HG02970 (cell line): ENCODE measurements around the gene TNFAIP8.
A peak's percentile ranks its signal among the peaks of the same experiment; 100 is the strongest.

Experiments
- ATAC-seq: cut with Tn5 transposase; IDR thresholded peaks from one replicate; pipeline ENCODE4 v1.9.1; 2021; ENCODE audit warnings: mild to moderate bottlenecking, moderate library complexity, moderate number of reproducible peaks; ENCODE audit not compliant: unreplicated experiment, low FRiP score

The TNFAIP8 gene

GRCh38 chr5:119355685-119356611, at the start of gene TNFAIP8:
Gene TNFAIP8, plus strand, starts transcription at chr5:119356019. Its CDS starts 72 bp downstream, at chr5:119356091.
- peak; percentile 50 for ATAC-seq

GRCh38 chr5:119307170-119307569, 48.6 kb upstream of the TNFAIP8 start:
- ATAC-seq, result no peak

- peak; percentile 14 for ATAC-seq
Measured at GRCh38 chr5:119309326-119309725, 46.5 kb upstream of the TNFAIP8 start.

GRCh38 chr5:119311688-119312087, 44.1 kb upstream of the TNFAIP8 start:
- no peak for ATAC-seq

GRCh38 chr5:119312403-119312802, 43.4 kb upstream of the TNFAIP8 start:
- no peak for ATAC-seq

GRCh38 chr5:119313197-119313596, 42.6 kb upstream of the TNFAIP8 start:
- no peak for ATAC-seq

GRCh38 chr5:119313658-119314605, 41.9 kb upstream of the TNFAIP8 start:
- ATAC-seq, result no peak

GRCh38 chr5:119315516-119315949, 40.3 kb upstream of the TNFAIP8 start:
- ATAC-seq, result no peak

GRCh38 chr5:119316086-119316485, 39.7 kb upstream of the TNFAIP8 start:
- no peak for ATAC-seq

- ATAC-seq, result no peak
Measured at GRCh38 chr5:119316906-119317305, 38.9 kb upstream of the TNFAIP8 start.

- no peak for ATAC-seq
Measured at GRCh38 chr5:119318256-119318894, 37.4 kb upstream of the TNFAIP8 start.

GRCh38 chr5:119319401-119319800, 36.4 kb upstream of the TNFAIP8 start:
- ATAC-seq, result no peak

- no peak for ATAC-seq
Measured at GRCh38 chr5:119319890-119320289, 35.9 kb upstream of the TNFAIP8 start.

- no peak for ATAC-seq
Measured at GRCh38 chr5:119321569-119322311, 34.1 kb upstream of the TNFAIP8 start.

- no peak for ATAC-seq
Measured at GRCh38 chr5:119322312-119322947, 33.4 kb upstream of the TNFAIP8 start.

- no peak for ATAC-seq
Measured at GRCh38 chr5:119322948-119323537, 32.8 kb upstream of the TNFAIP8 start.

GRCh38 chr5:119323601-119324000, 32.2 kb upstream of the TNFAIP8 start:
- no peak for ATAC-seq

GRCh38 chr5:119324842-119325241, 31.0 kb upstream of the TNFAIP8 start:
- ATAC-seq, result no peak

GRCh38 chr5:119327018-119327417, 28.8 kb upstream of the TNFAIP8 start:
- no peak for ATAC-seq
